ENCODE data around the gene POLE.

POLE gene

DNA sequence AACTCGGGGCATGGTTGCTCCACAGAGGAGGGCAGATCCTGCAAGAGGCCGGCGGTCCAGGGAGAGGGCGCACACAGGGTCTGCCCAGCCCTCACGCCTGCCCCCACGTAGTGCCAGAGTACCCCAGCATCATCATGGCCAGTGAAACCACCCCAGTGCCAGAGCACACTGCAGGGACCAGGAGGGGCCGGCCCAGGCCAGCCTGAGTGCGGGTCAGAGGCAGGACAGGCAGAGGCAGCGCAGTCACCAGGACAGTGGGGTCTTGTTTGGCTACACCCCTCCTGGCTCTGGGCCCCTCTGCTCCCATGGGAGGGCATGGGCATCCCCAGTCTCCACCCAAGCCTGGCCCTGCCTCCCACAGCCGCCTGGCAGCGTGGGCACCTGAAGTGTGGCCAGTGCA is 111.5 kb downstream of the POLE start:
- no peak for DNase-seq

DNA sequence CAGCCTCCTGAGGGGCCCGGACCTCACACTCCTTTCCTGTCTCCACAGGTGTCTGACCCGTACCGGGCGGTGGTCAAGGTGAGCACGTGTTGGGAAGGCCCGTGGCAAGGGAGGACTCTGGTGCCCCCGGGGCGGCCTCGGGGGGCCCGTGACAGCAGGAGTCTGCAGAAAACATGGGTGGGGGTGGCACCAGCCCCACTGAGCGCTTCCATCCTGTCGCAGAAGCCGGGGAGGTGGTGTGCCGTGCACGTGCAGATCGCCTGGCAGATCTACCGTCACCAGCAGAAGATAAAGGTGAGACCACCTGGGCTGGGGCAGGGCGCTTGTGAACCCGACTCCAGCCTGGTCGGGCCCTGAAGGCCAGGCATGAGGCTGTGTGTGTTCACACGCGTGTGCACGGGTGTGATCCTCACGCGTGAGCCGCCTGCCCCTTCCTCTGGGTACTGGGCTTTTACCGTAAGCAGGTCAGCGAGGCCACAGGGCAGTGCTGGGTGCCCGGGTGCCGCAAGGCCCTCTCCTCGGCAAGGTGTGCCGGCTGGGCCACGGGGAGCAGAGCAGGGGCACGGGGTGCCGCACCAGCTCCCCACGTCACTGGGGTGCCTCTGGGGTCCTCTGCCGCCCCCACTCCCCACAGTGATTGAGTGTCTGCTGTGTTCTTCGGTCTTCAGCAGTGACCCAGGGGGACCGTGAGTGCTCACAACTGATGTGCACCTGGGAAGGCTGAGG is 112.7 kb downstream of the POLE start:
- DNase-seq = no peak
